ENCODE results near the gene RSL1D1.
"Not testable (repeated sequence)": the region's sequence is repeated elsewhere in the genome, so short reads cannot be mapped to it uniquely, and the experiment has no call there.

RSL1D1 gene

GRCh38 chr16:11792410-11793241 is 58.7 kb downstream of the RSL1D1 start:
- ChIA-PET CTCF (interaction anchor here (0.8 to 2.2 kb wide), 7 partner anchors 7 to 79 kb away, joined by 3 to 11 read pairs (median 5); no protein-coding TSS in a partner anchor), POLR2A (interaction anchor here (0.5 to 0.6 kb wide), 3 partner anchors 29 to 50 kb away, joined by 3 to 5 read pairs (median 3); no protein-coding TSS in a partner anchor)
- DNase-seq (ENCODE audit: extremely low spot score) = no peak
- TF ChIP-seq, protein P1, sequence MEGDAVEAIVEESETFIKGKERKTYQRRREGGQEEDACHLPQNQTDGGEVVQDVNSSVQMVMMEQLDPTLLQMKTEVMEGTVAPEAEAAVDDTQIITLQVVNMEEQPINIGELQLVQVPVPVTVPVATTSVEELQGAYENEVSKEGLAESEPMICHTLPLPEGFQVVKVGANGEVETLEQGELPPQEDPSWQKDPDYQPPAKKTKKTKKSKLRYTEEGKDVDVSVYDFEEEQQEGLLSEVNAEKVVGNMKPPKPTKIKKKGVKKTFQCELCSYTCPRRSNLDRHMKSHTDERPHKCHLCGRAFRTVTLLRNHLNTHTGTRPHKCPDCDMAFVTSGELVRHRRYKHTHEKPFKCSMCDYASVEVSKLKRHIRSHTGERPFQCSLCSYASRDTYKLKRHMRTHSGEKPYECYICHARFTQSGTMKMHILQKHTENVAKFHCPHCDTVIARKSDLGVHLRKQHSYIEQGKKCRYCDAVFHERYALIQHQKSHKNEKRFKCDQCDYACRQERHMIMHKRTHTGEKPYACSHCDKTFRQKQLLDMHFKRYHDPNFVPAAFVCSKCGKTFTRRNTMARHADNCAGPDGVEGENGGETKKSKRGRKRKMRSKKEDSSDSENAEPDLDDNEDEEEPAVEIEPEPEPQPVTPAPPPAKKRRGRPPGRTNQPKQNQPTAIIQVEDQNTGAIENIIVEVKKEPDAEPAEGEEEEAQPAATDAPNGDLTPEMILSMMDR (IDR thresholded peaks at IDR 0.05; ENCODE audit: control extremely low read depth, extremely low read depth, low read depth, missing control alignments) = no peak

- CTCF ChIA-PET = interaction anchor here (0.8 to 2.0 kb wide), 4 partner anchors 9 to 48 kb away, joined by 3 to 11 read pairs (median 6); no protein-coding TSS in a partner anchor
- no peak for DNase-seq (ENCODE audit: extremely low spot score)
- POLR2A ChIA-PET = no interaction called here
- TF ChIP-seq, protein P1 (IDR thresholded peaks at IDR 0.05; ENCODE audit: control extremely low read depth, extremely low read depth, low read depth, missing control alignments) = no peak
Measured at GRCh38 chr16:11791144-11791828, 60.1 kb downstream of the RSL1D1 start.

DNA sequence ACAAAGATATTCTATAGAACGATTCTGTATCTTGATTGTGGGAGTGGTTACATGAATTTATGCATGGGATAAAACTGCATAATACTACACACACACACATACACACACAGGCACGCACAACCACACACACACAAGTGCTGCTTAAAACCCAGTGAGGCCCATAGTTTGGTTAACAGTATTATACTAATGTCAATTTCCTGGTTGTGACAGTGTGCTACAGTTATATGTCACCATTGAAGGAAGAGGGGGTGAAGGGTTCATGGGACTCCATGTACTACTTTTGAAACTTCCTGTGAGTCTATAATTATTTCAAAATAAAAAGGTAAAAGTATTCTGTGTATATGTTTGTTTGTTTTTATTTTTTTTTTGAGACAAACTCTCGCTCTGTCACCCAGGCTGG is 62.4 kb downstream of the RSL1D1 start:
- POLR2A ChIA-PET = no interaction called here
- CTCF ChIA-PET = interaction anchor here (0.8 kb wide), 1 partner anchor 9 kb away, joined by 3 read pairs; no protein-coding TSS in a partner anchor
- DNase-seq (ENCODE audit: extremely low spot score) = no peak
- TF ChIP-seq, protein P1 (IDR thresholded peaks at IDR 0.05; ENCODE audit: control extremely low read depth, extremely low read depth, low read depth, missing control alignments) = no peak

DNA sequence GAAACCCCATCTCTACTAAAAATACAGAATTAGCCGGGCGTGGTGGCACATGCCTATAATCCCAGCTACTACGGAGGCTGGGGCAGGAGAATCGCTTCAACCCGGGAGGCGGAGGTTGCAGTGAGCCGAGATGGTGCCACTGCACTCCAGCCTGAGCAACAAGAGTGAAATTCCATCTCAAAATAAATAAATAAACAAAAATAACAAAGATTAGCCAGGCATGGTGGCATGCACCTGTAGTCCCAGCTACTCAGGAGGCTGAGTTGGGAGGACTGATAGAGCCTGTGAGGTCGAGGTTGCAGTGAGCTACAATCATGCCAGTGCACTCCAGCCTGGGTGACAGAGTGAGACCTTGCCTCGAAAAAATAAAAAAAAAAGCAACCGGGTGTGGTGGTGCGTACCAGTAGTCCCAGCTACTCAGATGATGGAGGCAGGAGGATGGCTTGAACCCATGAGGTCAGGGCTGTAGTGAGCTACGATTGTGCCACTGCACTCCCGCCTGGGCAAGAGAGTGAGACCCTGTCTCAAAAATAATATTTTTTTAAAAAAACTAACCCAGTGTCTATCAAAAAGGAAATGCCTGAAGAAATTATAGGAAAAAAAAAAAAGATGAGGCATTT is 66.3 kb downstream of the RSL1D1 start:
- CTCF ChIA-PET = interaction anchor here (1.0 to 5.0 kb wide), 2 partner anchors 13 to 107 kb away, joined by 3 to 48 read pairs; partner anchors contain the start of gene ZC3H7A

GRCh38 chr16:11784381-11784780 is 67.0 kb downstream of the RSL1D1 start:
- ChIA-PET POLR2A (interaction anchor here (0.7 kb wide), 1 partner anchor 108 kb away, joined by 3 read pairs; no protein-coding TSS in a partner anchor), CTCF (interaction anchor here (0.7 to 5.0 kb wide), 2 partner anchors 8 to 14 kb away, joined by 5 to 48 read pairs; partner anchors contain the start of gene ZC3H7A)
- not testable (repeated sequence) for DNase-seq (ENCODE audit: extremely low spot score)

More for the DNA sequence above, 66.3 kb downstream of the RSL1D1 start:
- POLR2A ChIA-PET = interaction anchor here (0.7 kb wide), 1 partner anchor 109 kb away, joined by 3 read pairs; no protein-coding TSS in a partner anchor
- DNase-seq (ENCODE audit: extremely low spot score) = not testable (repeated sequence)

GRCh38 chr16:11784038-11784369 is 67.3 kb downstream of the RSL1D1 start:
- ChIA-PET POLR2A (no interaction called here), CTCF (interaction anchor here (0.7 to 5.0 kb wide), 2 partner anchors 8 to 14 kb away, joined by 5 to 48 read pairs; partner anchors contain the start of gene ZC3H7A)
- no peak for DNase-seq (ENCODE audit: extremely low spot score)
- TF ChIP-seq, protein P1 (IDR thresholded peaks at IDR 0.05; ENCODE audit: control extremely low read depth, extremely low read depth, low read depth, missing control alignments) = no peak
